Activated CD4-positive, alpha-beta T cell treated with anti-CD3 and anti-CD28 coated beads for 48 hours (primary cell): Measurements from ENCODE around the gene DPH2.

Experiments
- DNase-seq: peaks from one replicate; pipeline ENCODE4 v3.0.0-alpha.2; 2020

DPH2 gene, protein sequence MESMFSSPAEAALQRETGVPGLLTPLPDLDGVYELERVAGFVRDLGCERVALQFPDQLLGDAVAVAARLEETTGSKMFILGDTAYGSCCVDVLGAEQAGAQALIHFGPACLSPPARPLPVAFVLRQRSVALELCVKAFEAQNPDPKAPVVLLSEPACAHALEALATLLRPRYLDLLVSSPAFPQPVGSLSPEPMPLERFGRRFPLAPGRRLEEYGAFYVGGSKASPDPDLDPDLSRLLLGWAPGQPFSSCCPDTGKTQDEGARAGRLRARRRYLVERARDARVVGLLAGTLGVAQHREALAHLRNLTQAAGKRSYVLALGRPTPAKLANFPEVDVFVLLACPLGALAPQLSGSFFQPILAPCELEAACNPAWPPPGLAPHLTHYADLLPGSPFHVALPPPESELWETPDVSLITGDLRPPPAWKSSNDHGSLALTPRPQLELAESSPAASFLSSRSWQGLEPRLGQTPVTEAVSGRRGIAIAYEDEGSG

GRCh38 chr1:43969746-43970466 is at the start of gene DPH2:
Gene DPH2, plus strand, starts transcription at chr1:43970010. Its CDS starts 166 bp downstream, at chr1:43970176.
- DNase-seq, result peak; percentile 98

GRCh38 chr1:43921022-43921421 is 48.8 kb upstream of the DPH2 start:
- no peak for DNase-seq

DNA sequence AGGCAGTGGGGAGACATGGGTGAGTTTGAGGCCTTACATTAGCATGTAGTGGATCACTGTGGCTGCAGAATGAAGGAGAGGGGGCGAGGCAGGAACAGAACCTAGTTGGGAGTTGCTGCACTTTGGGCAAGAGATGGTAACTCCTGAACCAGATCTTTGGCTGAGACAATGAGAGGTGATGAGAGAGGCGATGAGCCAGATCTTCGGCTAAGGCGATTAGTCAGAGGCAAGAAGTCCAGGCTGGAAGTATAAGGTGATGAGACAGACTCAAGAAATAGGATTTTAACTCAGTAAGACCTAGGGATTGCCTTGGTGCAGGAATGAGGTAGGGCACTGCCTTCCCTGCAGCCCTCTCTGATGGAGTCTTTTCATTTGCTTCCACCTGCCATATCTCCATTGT is 45.3 kb upstream of the DPH2 start:
- DNase-seq, result no peak

GRCh38 chr1:43925846-43926245 is 44.0 kb upstream of the DPH2 start:
- DNase-seq, result no peak

GRCh38 chr1:43930168-43930948 is 39.5 kb upstream of the DPH2 start:
- DNase-seq, result peak; percentile 51

DNA sequence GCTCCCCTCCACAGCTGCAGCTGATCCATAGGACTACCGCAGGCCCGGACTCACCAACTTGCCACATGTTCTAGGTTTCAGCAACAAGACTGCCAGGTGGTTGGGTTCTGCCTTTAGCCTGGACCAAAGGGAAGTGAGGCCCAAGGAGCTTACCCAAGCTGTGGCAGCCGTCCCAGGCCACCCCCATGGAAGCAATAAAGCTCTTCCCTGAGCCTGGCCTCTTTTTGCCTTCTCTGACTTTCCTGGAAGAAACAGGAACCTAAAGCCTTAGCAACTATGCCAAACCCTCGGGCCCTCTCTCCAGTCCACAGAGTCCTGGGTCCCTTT is 38.9 kb upstream of the DPH2 start:
- no peak for DNase-seq

DNA sequence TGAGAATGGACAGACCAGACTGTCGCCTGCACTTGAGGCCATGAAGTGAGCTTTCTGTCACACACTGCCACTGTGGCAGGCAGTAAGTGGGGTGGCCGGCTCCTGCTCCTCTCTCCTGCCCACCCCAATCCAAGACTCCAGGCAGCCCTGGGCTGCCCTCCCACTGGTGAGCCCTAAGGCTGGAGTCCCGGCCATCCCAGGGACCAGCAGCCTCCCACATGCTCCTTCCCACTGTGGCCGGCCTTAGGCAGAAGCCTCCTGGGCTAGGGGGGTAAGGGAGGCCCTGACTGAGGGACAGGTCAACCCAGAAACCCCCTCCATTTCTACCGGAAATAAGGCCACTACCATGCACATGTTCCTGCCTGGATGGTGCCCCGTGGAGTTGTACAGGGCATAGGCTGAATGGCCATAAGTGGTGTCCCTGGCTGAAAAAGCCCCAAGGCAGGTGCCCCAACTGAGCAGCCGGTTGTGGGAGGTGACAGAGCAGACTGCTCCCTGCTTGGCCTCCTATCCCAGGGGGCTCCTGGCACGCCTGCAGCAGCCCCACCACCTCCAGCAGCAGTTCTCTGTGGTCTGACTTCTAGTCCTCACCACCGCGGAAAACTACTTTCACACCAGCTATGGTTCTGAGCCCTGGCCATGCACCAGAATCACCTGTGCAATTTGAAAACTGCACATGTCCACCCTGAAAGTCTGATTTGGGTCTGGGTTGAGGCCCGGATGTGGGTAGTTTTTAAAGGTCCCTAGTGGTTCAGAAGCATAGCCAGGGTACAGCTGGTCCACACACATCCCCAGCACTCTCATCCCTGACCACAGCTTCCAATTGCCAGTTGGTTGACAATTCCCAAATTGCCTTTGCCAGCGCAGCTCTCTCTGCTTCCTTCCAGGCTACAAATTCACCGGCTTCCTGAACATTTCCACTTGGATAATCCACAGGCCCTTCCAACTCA is 37.8 kb upstream of the DPH2 start:
- DNase-seq, result no peak

GRCh38 chr1:43932786-43933385 is 36.9 kb upstream of the DPH2 start:
- DNase-seq, result no peak

DNA sequence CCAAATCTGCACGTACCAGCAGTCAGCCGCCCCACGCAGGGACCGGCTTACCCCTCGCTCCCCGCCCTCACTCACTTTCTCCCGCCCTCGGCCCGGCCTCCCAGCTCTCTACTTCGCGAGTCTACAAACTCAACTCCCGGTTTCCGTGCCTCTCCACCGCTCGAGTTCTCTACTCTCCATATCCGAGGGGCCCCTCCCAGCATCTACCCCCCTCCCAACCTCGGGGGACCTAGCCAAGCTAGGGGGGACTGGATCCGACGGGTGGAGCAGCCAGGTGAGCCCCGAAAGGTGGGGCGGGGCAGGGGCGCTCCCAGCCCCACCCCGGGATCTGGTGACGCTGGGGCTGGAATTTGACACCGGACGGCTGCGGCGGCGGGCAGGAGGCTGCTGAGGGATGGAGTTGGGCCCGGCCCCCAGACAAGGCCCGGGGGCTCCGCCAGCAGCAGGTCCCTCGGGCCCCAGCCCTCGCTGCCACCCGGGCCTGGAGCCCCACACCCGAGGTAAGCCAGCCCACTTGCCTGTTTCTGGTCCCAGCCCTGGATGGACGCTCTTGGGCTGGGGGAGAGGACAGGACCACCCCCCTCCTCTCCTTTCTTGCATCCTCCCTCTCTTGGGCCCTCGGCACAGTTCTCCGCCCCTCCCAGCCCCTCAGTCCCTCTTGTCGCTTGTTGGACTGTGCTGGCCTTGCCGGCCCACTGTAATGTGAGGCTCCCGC is 36.3 kb upstream of the DPH2 start, which contains the start of gene ARTN:
TSS of gene ARTN (plus strand) at position 416 of the 715 bp plus-strand sequence. CDS start 1,856 bp downstream, outside the sequence.
- no peak for DNase-seq

DNA sequence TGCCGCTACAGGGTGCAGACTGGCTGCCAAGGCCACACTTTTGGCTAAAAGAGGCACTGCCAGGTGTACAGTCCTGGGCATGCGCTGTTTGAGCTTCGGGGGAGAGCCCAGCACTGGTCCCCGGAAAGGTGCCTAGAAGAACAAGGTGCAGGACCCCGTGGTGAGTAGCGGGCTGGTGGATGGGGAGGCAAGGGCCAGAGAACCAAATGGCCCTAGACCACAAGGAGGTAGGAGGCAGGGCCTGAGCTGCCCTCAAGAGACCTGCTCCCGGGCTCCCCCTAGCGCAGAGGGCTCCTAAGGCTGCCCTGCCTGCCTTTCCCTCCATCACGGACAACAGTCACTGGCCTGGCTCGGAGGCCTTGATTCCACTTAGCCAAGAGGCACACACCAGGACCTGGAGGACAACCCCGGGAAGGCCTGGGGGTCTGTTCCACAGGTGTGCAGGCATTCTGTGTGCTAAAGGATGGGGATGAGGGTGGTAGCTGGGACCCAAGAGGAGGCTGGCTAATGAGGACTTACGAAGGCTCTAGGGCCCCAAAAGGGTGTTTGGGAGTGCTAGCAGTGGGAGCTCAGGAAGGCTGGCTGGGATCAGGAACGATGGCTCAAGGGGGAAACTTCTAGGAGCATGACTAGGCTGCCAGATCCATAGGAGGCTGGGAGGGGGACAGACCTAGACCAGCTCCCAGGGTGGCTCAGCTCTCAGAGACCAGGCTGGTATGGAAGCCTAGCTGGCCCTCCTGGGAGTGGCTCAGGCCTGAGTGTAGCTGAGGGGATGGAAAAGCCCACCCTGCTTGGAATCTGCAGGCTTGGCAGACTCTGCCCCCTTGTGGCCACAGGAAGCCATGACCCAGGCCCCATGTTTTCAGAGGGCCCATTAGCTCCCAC is 35.5 kb upstream of the DPH2 start:
- peak; percentile 76 for DNase-seq

DNA sequence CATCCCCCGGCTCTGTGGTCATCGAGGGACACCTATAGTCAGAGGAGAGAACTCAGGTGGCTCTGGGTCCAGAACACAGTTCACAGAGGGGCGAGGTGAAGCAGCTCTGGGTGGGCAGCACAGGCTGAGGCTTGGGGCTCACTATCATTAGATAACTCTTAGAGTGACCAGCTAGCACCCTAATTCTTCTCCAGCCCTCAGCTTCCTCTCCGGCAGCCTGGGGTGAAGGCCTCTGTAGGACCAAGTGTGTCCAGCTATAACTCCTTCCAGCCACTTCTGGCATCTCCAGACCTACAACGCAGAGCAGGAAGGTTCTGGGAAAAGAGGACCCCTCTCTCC is 34.9 kb upstream of the DPH2 start:
- DNase-seq, result no peak

GRCh38 chr1:43935711-43936427 is 33.9 kb upstream of the DPH2 start:
- DNase-seq, result no peak

DNA sequence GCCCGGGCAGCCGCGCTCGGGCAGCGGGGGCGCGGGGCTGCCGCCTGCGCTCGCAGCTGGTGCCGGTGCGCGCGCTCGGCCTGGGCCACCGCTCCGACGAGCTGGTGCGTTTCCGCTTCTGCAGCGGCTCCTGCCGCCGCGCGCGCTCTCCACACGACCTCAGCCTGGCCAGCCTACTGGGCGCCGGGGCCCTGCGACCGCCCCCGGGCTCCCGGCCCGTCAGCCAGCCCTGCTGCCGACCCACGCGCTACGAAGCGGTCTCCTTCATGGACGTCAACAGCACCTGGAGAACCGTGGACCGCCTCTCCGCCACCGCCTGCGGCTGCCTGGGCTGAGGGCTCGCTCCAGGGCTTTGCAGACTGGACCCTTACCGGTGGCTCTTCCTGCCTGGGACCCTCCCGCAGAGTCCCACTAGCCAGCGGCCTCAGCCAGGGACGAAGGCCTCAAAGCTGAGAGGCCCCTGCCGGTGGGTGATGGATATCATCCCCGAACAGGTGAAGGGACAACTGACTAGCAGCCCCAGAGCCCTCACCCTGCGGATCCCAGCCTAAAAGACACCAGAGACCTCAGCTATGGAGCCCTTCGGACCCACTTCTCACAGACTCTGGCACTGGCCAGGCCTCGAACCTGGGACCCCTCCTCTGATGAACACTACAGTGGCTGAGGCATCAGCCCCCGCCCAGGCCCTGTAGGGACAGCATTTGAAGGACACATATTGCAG is 33.2 kb upstream of the DPH2 start:
- peak; percentile 26 for DNase-seq

- DNase-seq, result no peak
Measured at GRCh38 chr1:43937179-43937865, 32.5 kb upstream of the DPH2 start.

GRCh38 chr1:43938383-43938782 is 31.4 kb upstream of the DPH2 start:
- no peak for DNase-seq

GRCh38 chr1:43938892-43939587 is 30.8 kb upstream of the DPH2 start:
- no peak for DNase-seq

DNA sequence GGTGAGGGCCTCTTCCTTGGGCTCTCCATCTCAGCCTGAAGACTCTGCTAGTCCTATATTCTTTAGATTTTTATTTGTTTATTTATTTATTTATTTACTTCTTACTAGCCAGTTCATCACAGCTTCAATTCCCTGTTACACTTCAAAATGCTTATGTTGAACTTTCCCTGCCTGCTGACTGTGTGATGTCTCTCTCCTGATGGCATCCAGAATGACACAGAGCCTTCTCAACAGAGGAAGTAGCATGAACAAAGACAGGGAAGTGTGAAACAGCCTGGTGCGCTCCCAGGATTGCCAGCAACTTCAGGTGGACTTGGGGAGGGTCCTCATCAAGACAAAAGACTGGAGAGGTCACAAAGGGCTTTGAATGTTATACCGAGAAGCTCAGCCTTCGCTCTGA is 27.4 kb upstream of the DPH2 start:
- DNase-seq, result no peak
